ENCODE measurements around the gene AMIGO2. TPM values are rescaled to one million over a fixed set of nuclear protein-coding genes. Genes with fewer than 3 reads are reported as not detected.

The AMIGO2 gene
- polyA plus RNA-seq, 3 donors = 38.8 to 47.3 (median 42.9) TPM

- no peak for DNase-seq
Measured at GRCh38 chr12:47102845-47103651, 23.3 kb upstream of the AMIGO2 start.

- DNase-seq = peak; percentile 34
Measured at GRCh38 chr12:47102406-47102805, 22.6 kb upstream of the AMIGO2 start.

- DNase-seq = no peak
Measured at GRCh38 chr12:47100160-47100559, 20.4 kb upstream of the AMIGO2 start.

- DNase-seq = no peak
Measured at GRCh38 chr12:47099610-47100009, 19.9 kb upstream of the AMIGO2 start.

- no peak for DNase-seq
Measured at GRCh38 chr12:47098099-47098498, 18.3 kb upstream of the AMIGO2 start.

- no peak for DNase-seq
Measured at GRCh38 chr12:47097276-47097896, 17.6 kb upstream of the AMIGO2 start.

GRCh38 chr12:47095446-47096236 lies 15.9 kb upstream of the AMIGO2 start:
- no peak for DNase-seq

- peak; percentile 19 for DNase-seq
Measured at GRCh38 chr12:47094804-47095203, 15.0 kb upstream of the AMIGO2 start.

GRCh38 chr12:47091009-47091408 lies 11.2 kb upstream of the AMIGO2 start:
- DNase-seq = no peak

GRCh38 chr12:47088021-47088944 lies 8.5 kb upstream of the AMIGO2 start:
- DNase-seq = no peak

- peak; percentile 14 for DNase-seq
Measured at GRCh38 chr12:47087088-47087688, 7.4 kb upstream of the AMIGO2 start.

- DNase-seq = no peak
Measured at GRCh38 chr12:47085815-47086252, 6.1 kb upstream of the AMIGO2 start.

GRCh38 chr12:47084172-47084571 lies 4.4 kb upstream of the AMIGO2 start:
- no peak for DNase-seq

- DNase-seq = no peak
Measured at GRCh38 chr12:47082796-47083621, 3.2 kb upstream of the AMIGO2 start.

GRCh38 chr12:47082283-47082682 lies 2.5 kb upstream of the AMIGO2 start:
- no peak for DNase-seq

- no peak for DNase-seq
Measured at GRCh38 chr12:47080725-47081502, 1.2 kb upstream of the AMIGO2 start.

GRCh38 chr12:47079981-47080724 lies 394 bp upstream of the AMIGO2 start:
- DNase-seq = peak; percentile 30

- peak; percentile 17 for DNase-seq
Measured at GRCh38 chr12:47078733-47079467, 859 bp downstream of the AMIGO2 start.

All from renal pelvis (tissue), 4 donors.